GM06990 (cell line): Measurements from ENCODE around the gene KIF26B.

Experiments used
- DNase-seq: peaks from one replicate; pipeline ENCODE4 v3.0.0-alpha.2; 2011; ENCODE audit not compliant: insufficient read length; ENCODE audit errors: extremely low read depth
- H3K27me3 ChIP-seq: replicated peaks from 2 replicates; pipeline ENCODE4 v1.6.0; 2011; ENCODE audit warnings: low read length; ENCODE audit not compliant: control insufficient read depth, insufficient read depth
- H3K36me3 ChIP-seq: 2 replicates; pipeline ENCODE4 v1.5.1; 2011; ENCODE audit warnings: low read length; ENCODE audit not compliant: control insufficient read depth, insufficient read depth
- H3K4me3 ChIP-seq: replicated peaks from 2 replicates; pipeline ENCODE4 v1.5.1; 2011; ENCODE audit warnings: low read depth, mild to moderate bottlenecking, control low read depth, low read length
- CTCF ChIP-seq: IDR thresholded peaks from 2 replicates; pipeline ENCODE4 v1.5.1; 2011; ENCODE audit warnings: low read length, control low read depth, mild to moderate bottlenecking, inconsistent platforms; ENCODE audit not compliant: insufficient read depth, poor library complexity, severe bottlenecking

Gene KIF26B

GRCh38 chr1:245599371-245600174, 444.8 kb downstream of the KIF26B start:
- DNase-seq: no peak
- no peak for TF ChIP-seq CTCF
- Histone ChIP-seq H3K27me3 (no peaks in the 10 kb centered on the region), H3K36me3 (no peaks in the 10 kb centered on the region), H3K4me3 (no peak overlapping the region)

GRCh38 chr1:245600658-245601057, 445.9 kb downstream of the KIF26B start:
- no peak for DNase-seq
- Histone ChIP-seq H3K4me3 (no peak overlapping the region), H3K27me3 (no peaks in the 10 kb centered on the region), H3K36me3 (no peaks in the 10 kb centered on the region)
- TF ChIP-seq CTCF: no peak

- no peak for DNase-seq
- Histone ChIP-seq H3K27me3 (no peaks in the 10 kb centered on the region), H3K4me3 (no peak overlapping the region), H3K36me3 (no peaks in the 10 kb centered on the region)
- no peak for TF ChIP-seq CTCF
Measured at GRCh38 chr1:245603311-245603865, 448.6 kb downstream of the KIF26B start.

GRCh38 chr1:245604979-245605378, 450.2 kb downstream of the KIF26B start:
- no peak for DNase-seq
- H3K36me3 ChIP-seq: no peaks in the 10 kb centered on the region
- no peak for TF ChIP-seq CTCF
- H3K4me3 ChIP-seq: no peak overlapping the region
- no peaks in the 10 kb centered on the region for H3K27me3 ChIP-seq

- DNase-seq: no peak
- H3K27me3 ChIP-seq: no peaks in the 10 kb centered on the region
- no peak overlapping the region for H3K4me3 ChIP-seq
- H3K36me3 ChIP-seq: no peaks in the 10 kb centered on the region
- TF ChIP-seq CTCF: no peak
Measured at GRCh38 chr1:245605480-245606156, 450.8 kb downstream of the KIF26B start.
